ENCODE results near the gene KSR1. TPM values are rescaled to one million over a fixed set of nuclear protein-coding genes. Genes with fewer than 3 reads are reported as not detected.

KSR1 gene
- total and polyA plus RNA-seq, 4 donors: 23.0 to 71.1 (median 47.0) TPM

- WGBS (ENCODE audit: insufficient coverage): 90% methylated on average over 2 of the region's 7 CpGs
- Histone ChIP-seq H3K4me1 (ENCODE audit: control insufficient read depth, insufficient read depth, low read length) (peaks cover 31% of the 10 kb centered on the region), H3K9me3 (ENCODE audit: control insufficient read depth, insufficient read depth, low read length) (no peaks in the 10 kb centered on the region), H3K36me3 (ENCODE audit: control insufficient read depth, insufficient read depth, low read length) (no peaks in the 10 kb centered on the region), H3K4me3 (ENCODE audit: low read depth, low read length) (no peak overlapping the region), H3K27me3 (ENCODE audit: control insufficient read depth, insufficient read depth, low read length) (no peaks in the 10 kb centered on the region), H3K27ac (ENCODE audit: low read depth, low read length) (no peak overlapping the region)
- no peak for DNase-seq (ENCODE audit: low read depth in 4 of 6, low spot score in 6 of 6)
Measured at GRCh38 chr17:27529230-27529796, 73.1 kb downstream of the KSR1 start.

GRCh38 chr17:27530764-27531391 is 74.6 kb downstream of the KSR1 start:
- 80% methylated on average over 8 of the region's 12 CpGs for WGBS (ENCODE audit: insufficient coverage)
- Histone ChIP-seq H3K27me3 (ENCODE audit: control insufficient read depth, insufficient read depth, low read length) (no peaks in the 10 kb centered on the region), H3K4me1 (ENCODE audit: control insufficient read depth, insufficient read depth, low read length) (peaks cover 42% of the 10 kb centered on the region), H3K36me3 (ENCODE audit: control insufficient read depth, insufficient read depth, low read length) (no peaks in the 10 kb centered on the region), H3K27ac (ENCODE audit: low read depth, low read length) (no peak overlapping the region), H3K9me3 (ENCODE audit: control insufficient read depth, insufficient read depth, low read length) (no peaks in the 10 kb centered on the region), H3K4me3 (ENCODE audit: low read depth, low read length) (no peak overlapping the region)
- no peak for DNase-seq (ENCODE audit: low read depth in 4 of 6, low spot score in 6 of 6)

- no peaks in the 10 kb centered on the region for H3K27me3 ChIP-seq (ENCODE audit: control insufficient read depth, insufficient read depth, low read length)
- peaks cover 47% of the 10 kb centered on the region for H3K4me1 ChIP-seq (ENCODE audit: control insufficient read depth, insufficient read depth, low read length)
- no peak overlapping the region for H3K4me3 ChIP-seq (ENCODE audit: low read depth, low read length)
- H3K36me3 ChIP-seq (ENCODE audit: control insufficient read depth, insufficient read depth, low read length): no peaks in the 10 kb centered on the region
- no peaks in the 10 kb centered on the region for H3K9me3 ChIP-seq (ENCODE audit: control insufficient read depth, insufficient read depth, low read length)
- DNase-seq (ENCODE audit: low read depth in 4 of 6, low spot score in 6 of 6): no peak
- 91% methylated on average over 5 of the region's 6 CpGs for WGBS (ENCODE audit: insufficient coverage)
- no peak overlapping the region for H3K27ac ChIP-seq (ENCODE audit: low read depth, low read length)
Measured at GRCh38 chr17:27531469-27531961, 75.3 kb downstream of the KSR1 start.

GRCh38 chr17:27532269-27533263 is 76.3 kb downstream of the KSR1 start:
- Histone ChIP-seq H3K4me1 (ENCODE audit: control insufficient read depth, insufficient read depth, low read length) (peaks cover 45% of the 10 kb centered on the region), H3K9me3 (ENCODE audit: control insufficient read depth, insufficient read depth, low read length) (no peaks in the 10 kb centered on the region), H3K4me3 (ENCODE audit: low read depth, low read length) (no peak overlapping the region), H3K27ac (ENCODE audit: low read depth, low read length) (no peak overlapping the region), H3K36me3 (ENCODE audit: control insufficient read depth, insufficient read depth, low read length) (no peaks in the 10 kb centered on the region), H3K27me3 (ENCODE audit: control insufficient read depth, insufficient read depth, low read length) (no peaks in the 10 kb centered on the region)
- WGBS (ENCODE audit: insufficient coverage): 77% methylated on average over 21 of the region's 23 CpGs
- peak in 1 of 6 donors; percentile 48 for DNase-seq (ENCODE audit: low read depth in 4 of 6, low spot score in 6 of 6)

GRCh38 chr17:27533874-27534815 is 77.9 kb downstream of the KSR1 start:
- Histone ChIP-seq H3K36me3 (ENCODE audit: control insufficient read depth, insufficient read depth, low read length) (no peaks in the 10 kb centered on the region), H3K9me3 (ENCODE audit: control insufficient read depth, insufficient read depth, low read length) (no peaks in the 10 kb centered on the region), H3K27me3 (ENCODE audit: control insufficient read depth, insufficient read depth, low read length) (no peaks in the 10 kb centered on the region), H3K4me3 (ENCODE audit: low read depth, low read length) (no peak overlapping the region), H3K27ac (ENCODE audit: low read depth, low read length) (no peak overlapping the region), H3K4me1 (ENCODE audit: control insufficient read depth, insufficient read depth, low read length) (peaks cover 51% of the 10 kb centered on the region)
- 87% methylated on average over 10 of the region's 14 CpGs for WGBS (ENCODE audit: insufficient coverage)
- no peak for DNase-seq (ENCODE audit: low read depth in 4 of 6, low spot score in 6 of 6)

GRCh38 chr17:27535178-27535928 is 79.1 kb downstream of the KSR1 start:
- Histone ChIP-seq H3K9me3 (ENCODE audit: control insufficient read depth, insufficient read depth, low read length) (no peaks in the 10 kb centered on the region), H3K27me3 (ENCODE audit: control insufficient read depth, insufficient read depth, low read length) (no peaks in the 10 kb centered on the region), H3K27ac (ENCODE audit: low read depth, low read length) (peak overlapping the region; percentile 25), H3K36me3 (ENCODE audit: control insufficient read depth, insufficient read depth, low read length) (no peaks in the 10 kb centered on the region), H3K4me1 (ENCODE audit: control insufficient read depth, insufficient read depth, low read length) (peaks cover 58% of the 10 kb centered on the region), H3K4me3 (ENCODE audit: low read depth, low read length) (no peak overlapping the region)
- DNase-seq (ENCODE audit: low read depth in 4 of 6, low spot score in 6 of 6): no peak
- 55% methylated on average over 3 of the region's 12 CpGs for WGBS (ENCODE audit: insufficient coverage)

GRCh38 chr17:27535975-27536374 is 79.7 kb downstream of the KSR1 start:
- H3K9me3 ChIP-seq (ENCODE audit: control insufficient read depth, insufficient read depth, low read length): no peaks in the 10 kb centered on the region
- WGBS (ENCODE audit: insufficient coverage): 45% methylated on average over 5 of the region's 7 CpGs
- no peaks in the 10 kb centered on the region for H3K27me3 ChIP-seq (ENCODE audit: control insufficient read depth, insufficient read depth, low read length)
- H3K27ac ChIP-seq (ENCODE audit: low read depth, low read length): peak overlapping the region; percentile 25
- DNase-seq (ENCODE audit: low read depth in 4 of 6, low spot score in 6 of 6): no peak
- no peak overlapping the region for H3K4me3 ChIP-seq (ENCODE audit: low read depth, low read length)
- H3K36me3 ChIP-seq (ENCODE audit: control insufficient read depth, insufficient read depth, low read length): no peaks in the 10 kb centered on the region
- peaks cover 63% of the 10 kb centered on the region for H3K4me1 ChIP-seq (ENCODE audit: control insufficient read depth, insufficient read depth, low read length)

- H3K4me1 ChIP-seq (ENCODE audit: control insufficient read depth, insufficient read depth, low read length): peaks cover 57% of the 10 kb centered on the region
- H3K36me3 ChIP-seq (ENCODE audit: control insufficient read depth, insufficient read depth, low read length): no peaks in the 10 kb centered on the region
- 75% methylated on average over 2 of the region's 3 CpGs for WGBS (ENCODE audit: insufficient coverage)
- H3K27me3 ChIP-seq (ENCODE audit: control insufficient read depth, insufficient read depth, low read length): no peaks in the 10 kb centered on the region
- no peak overlapping the region for H3K4me3 ChIP-seq (ENCODE audit: low read depth, low read length)
- no peak overlapping the region for H3K27ac ChIP-seq (ENCODE audit: low read depth, low read length)
- DNase-seq (ENCODE audit: low read depth in 4 of 6, low spot score in 6 of 6): no peak
- H3K9me3 ChIP-seq (ENCODE audit: control insufficient read depth, insufficient read depth, low read length): no peaks in the 10 kb centered on the region
Measured at GRCh38 chr17:27536781-27537180, 80.5 kb downstream of the KSR1 start.
